ENCODE results near the gene DAD1.
A peak's percentile ranks its signal among the peaks of the same experiment; 100 is the strongest.
"Not testable (repeated sequence)": the region's sequence is repeated elsewhere in the genome, so short reads cannot be mapped to it uniquely, and the experiment has no call there.

Gene DAD1

DNA sequence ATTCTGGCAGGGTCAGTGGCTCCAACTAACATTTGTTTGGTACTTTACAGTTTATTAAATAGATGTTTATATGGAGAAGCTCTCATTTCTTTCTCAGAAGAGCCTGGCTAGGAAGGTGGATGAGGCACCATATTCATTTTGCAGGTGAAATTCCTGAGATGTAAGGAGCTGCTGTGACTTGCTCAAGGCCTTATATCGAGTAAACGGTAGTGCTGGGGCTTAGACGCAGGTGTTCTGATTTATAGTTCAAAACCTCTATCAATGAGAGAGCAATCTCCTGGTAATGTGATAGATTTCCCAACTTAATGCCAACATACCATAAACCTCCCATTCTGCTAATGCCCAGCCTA, 42.3 kb downstream of the DAD1 start:
- no peak overlapping the region for H3K4me3 ChIP-seq
- peak overlapping the region; percentile 66 to 75 for H3K27ac ChIP-seq
- intact Hi-C loops (cut with DNase I; ENCODE audit: low total_unique reads): no loop called here
- no peaks in the 10 kb centered on the region for H3K27me3 ChIP-seq
- DNase-seq: no peak
- peaks cover 0 to 26% (median 23%) of the 10 kb centered on the region in 4 donors for H3K4me1 ChIP-seq
- no peaks in the 10 kb centered on the region for H3K36me3 ChIP-seq
- TF ChIP-seq, protein P1, sequence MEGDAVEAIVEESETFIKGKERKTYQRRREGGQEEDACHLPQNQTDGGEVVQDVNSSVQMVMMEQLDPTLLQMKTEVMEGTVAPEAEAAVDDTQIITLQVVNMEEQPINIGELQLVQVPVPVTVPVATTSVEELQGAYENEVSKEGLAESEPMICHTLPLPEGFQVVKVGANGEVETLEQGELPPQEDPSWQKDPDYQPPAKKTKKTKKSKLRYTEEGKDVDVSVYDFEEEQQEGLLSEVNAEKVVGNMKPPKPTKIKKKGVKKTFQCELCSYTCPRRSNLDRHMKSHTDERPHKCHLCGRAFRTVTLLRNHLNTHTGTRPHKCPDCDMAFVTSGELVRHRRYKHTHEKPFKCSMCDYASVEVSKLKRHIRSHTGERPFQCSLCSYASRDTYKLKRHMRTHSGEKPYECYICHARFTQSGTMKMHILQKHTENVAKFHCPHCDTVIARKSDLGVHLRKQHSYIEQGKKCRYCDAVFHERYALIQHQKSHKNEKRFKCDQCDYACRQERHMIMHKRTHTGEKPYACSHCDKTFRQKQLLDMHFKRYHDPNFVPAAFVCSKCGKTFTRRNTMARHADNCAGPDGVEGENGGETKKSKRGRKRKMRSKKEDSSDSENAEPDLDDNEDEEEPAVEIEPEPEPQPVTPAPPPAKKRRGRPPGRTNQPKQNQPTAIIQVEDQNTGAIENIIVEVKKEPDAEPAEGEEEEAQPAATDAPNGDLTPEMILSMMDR (IDR thresholded peaks at IDR 0.05): no peak
- H3K9me3 ChIP-seq: no peaks in the 10 kb centered on the region

DNA sequence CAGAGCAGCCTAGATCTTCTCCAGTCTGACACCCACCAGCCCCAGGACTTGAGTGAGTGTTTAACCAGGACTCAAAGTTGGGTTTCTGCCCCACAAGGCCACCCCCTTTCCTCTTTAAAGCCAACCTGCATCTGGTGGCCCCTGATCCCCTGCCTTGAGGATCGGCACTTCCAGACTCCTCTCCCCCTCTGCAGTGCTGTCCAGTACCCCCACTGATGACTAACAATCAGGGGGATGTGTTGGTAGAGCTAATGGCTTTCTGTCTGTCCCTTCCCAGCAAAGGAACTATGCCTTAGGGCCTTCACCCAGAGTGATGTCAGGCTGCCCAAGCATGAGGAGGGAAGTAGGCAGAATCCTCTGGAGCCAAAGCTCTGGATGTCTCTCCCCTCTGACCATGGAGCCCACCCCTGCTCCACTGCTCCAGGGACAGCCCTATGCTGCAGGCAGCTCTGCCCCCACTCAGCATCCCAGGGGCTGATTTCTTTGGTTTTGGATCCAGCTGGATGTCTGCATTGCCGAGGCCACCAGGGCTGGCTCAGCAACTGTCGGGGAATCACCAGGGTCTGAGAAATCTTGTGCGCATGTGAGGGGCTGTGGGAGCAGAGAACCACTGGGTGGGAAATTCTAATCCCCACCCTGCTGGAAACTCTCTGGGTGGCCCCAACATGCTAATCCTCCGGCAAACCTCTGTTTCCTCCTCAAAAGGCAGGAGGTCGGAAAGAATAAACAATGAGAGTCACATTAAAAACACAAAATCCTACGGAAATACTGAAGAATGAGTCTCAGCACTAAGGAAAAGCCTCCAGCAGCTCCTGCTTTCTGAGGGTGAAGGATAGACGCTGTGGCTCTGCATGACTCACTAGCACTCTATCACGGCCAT, 42.9 kb downstream of the DAD1 start:
- no peak overlapping the region for H3K4me3 ChIP-seq
- H3K27me3 ChIP-seq: no peaks in the 10 kb centered on the region
- TF ChIP-seq, protein P1 (IDR thresholded peaks at IDR 0.05): no peak
- no peak for DNase-seq
- H3K9me3 ChIP-seq: no peaks in the 10 kb centered on the region
- intact Hi-C loops (cut with DNase I; ENCODE audit: low total_unique reads): no loop called here
- peaks cover 0 to 21% (median 20%) of the 10 kb centered on the region in 4 donors for H3K4me1 ChIP-seq
- H3K27ac ChIP-seq: peak overlapping the region; percentile 66 to 75
- no peaks in the 10 kb centered on the region for H3K36me3 ChIP-seq

DNA sequence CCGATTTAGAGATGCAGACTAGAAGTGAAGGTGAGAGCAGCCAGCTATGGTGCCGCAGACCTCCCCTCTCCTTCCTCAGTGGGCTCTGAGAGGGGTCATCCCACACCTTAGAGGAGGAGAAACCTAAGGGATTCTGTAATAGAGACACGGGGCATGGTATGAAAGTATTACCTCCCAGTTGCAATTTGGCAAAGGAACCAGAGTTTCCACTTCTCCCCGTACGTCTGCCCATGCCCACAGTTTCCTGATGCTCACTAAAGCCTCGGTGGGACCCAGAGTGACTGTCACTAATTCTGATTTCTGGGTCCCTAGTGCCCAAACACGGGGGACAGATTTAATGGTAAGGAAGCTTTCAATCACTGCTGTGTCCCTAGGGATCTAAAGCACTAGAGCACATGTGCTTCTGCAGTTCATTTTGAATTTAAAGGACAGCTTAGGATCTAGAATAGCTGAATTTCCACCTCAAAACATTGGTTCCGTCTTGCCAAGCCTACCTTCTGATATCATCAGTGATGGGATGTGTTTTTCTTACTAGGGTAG, 44.1 kb downstream of the DAD1 start:
- H3K27me3 ChIP-seq: no peaks in the 10 kb centered on the region
- no peak overlapping the region for H3K27ac ChIP-seq
- no peak overlapping the region for H3K4me3 ChIP-seq
- intact Hi-C loops (cut with DNase I; ENCODE audit: low total_unique reads): no loop called here
- TF ChIP-seq, protein P1 (IDR thresholded peaks at IDR 0.05): no peak
- peaks cover 0 to 21% (median 16%) of the 10 kb centered on the region in 4 donors for H3K4me1 ChIP-seq
- H3K9me3 ChIP-seq: no peaks in the 10 kb centered on the region
- DNase-seq: no peak
- no peaks in the 10 kb centered on the region for H3K36me3 ChIP-seq

DNA sequence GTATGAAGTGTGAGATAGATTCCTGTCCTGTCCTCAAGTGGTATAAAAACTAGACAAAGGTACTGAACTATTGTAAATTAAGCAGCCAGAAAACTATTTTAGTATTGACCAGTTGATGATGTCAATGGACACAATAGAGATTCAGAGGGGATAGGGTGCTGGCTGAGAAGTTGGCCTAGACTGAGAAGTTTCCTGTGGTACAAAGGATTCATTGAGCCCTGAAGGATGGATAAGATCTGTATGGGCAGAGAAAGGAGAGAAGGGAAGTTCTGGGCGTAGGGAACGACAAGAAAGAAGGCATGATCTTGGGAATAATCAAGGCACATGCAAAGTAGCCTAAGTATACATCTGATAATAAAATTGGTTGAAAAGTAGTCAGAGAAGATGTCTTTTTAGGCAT, 44.6 kb downstream of the DAD1 start:
- intact Hi-C loops (cut with DNase I; ENCODE audit: low total_unique reads): no loop called here
- peaks cover 0 to 21% (median 16%) of the 10 kb centered on the region in 4 donors for H3K4me1 ChIP-seq
- no peaks in the 10 kb centered on the region for H3K36me3 ChIP-seq
- H3K4me3 ChIP-seq: no peak overlapping the region
- TF ChIP-seq, protein P1 (IDR thresholded peaks at IDR 0.05): no peak
- no peak overlapping the region for H3K27ac ChIP-seq
- no peaks in the 10 kb centered on the region for H3K9me3 ChIP-seq
- H3K27me3 ChIP-seq: no peaks in the 10 kb centered on the region
- DNase-seq: no peak

DNA sequence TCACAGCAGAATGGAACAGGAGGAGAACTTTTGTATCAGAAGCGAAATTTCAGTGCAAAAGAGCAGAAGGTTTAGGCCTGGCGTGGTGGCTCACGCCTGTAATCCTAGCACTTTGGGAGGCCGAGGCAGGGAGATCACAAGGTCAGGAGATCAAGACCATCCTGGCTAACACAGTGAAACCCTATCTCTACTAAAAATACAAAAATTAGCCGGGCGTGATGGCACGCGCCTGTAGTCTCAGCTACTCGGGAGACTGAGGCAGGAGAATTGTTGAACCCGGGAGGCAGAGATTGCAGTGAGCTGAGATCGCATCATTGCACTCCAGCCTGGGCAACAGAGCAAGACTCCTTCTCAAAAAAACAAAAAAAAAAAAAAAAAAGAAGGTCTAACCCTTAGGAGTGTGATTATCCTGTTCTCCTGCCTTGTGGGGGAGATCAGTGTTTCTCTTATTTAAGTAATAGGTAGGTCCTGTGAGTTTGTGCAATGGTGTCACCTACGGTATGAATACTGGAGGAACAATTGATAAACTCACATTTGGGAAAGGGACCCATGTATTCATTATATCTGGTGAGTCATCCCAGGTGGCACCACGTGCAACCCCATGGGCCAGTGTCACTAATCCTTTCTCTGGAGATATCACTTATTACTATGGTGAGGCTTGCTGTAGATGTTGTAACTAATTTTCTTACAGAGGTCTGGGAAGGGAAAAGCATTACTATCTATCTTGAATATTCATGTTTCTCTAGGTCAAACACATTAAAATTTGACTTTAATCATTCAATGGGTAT, 45.3 kb downstream of the DAD1 start:
- H3K4me1 ChIP-seq: peaks cover 0 to 21% (median 17%) of the 10 kb centered on the region in 4 donors
- H3K27ac ChIP-seq; intact Hi-C loops (cut with DNase I; ENCODE audit: low total_unique reads); H3K9me3 ChIP-seq; H3K4me3 ChIP-seq; H3K36me3 ChIP-seq; H3K27me3 ChIP-seq; DNase-seq: not testable (repeated sequence)

DNA sequence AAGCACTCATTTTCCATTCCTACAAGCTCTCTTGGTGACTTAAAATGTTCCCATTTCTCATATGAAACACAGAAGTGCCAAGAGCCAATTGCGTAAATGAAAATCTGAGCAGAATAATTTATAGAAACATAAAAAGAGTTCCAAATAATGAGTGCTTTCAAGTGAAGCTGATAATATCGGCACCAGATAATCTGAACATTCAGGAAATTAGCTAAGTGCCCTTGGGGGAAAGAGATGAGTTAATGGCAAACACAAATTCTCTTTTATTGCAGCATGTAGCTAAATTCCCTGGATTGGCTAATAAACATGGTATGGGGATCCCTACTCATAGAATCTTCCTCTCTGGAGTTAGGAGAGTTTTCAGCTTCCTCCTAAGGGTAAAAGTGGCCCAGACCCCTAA, 46.7 kb downstream of the DAD1 start:
- H3K27me3 ChIP-seq: no peaks in the 10 kb centered on the region
- H3K27ac ChIP-seq: no peak overlapping the region
- intact Hi-C loops (cut with DNase I; ENCODE audit: low total_unique reads): no loop called here
- H3K36me3 ChIP-seq: no peaks in the 10 kb centered on the region
- TF ChIP-seq, protein P1 (IDR thresholded peaks at IDR 0.05): no peak
- peaks cover 0 to 24% (median 21%) of the 10 kb centered on the region in 4 donors for H3K4me1 ChIP-seq
- no peak for DNase-seq
- H3K4me3 ChIP-seq: no peak overlapping the region
- H3K9me3 ChIP-seq: no peaks in the 10 kb centered on the region
